LNCAP (cell line): ENCODE results near the gene TFRC.

ENCODE experiments used
- TF ChIP-seq, protein P1 (sequence below): fragments of 450-650 bp; IDR thresholded peaks from 2 replicates; pipeline ENCODE4 v1.5.1; 2017; ENCODE audit warnings: mild to moderate bottlenecking

The TFRC gene

DNA sequence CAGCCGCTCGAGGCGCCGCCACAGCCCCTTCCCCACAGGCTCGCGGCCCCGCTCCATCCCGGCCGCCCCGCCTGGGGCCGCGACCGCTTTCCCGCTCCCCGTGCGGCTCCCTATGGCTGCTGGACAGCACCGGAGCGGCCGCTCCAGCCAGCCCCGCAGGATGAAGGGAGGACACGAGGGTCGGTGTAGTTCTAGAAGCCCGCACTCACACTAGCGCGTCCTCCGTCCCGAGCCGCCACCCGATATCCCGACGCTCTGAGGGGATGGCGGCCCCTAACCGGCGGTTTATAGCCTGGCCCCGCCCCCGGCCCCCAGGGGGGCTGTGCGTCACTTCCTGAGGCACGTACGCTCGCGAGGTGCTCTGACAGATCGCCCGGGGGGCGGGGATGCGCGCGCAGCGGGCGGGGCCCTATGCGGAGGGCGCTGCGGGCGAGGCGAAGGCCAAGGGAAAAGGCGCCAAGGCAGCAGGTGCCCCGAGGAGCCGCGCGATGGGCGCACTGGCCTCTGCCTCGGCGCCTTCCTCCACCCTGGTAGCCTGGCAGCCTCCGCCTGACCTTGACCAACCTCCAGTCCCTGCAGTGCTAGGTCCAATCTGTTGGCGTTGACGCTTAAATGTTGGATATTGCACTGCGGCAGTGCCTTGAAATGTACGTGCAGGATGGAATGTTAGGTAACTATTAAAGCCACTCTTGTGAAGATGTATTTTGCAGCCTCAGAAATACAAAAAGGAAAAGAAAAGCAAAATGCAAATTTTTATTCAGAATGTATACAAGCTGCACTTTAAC, at the start of gene TFRC:
Gene TFRC (minus strand): TSS at position 257 of the 785 bp plus-strand sequence. CDS start 4,991 bp downstream, outside the sequence.
- TF ChIP-seq, protein P1, sequence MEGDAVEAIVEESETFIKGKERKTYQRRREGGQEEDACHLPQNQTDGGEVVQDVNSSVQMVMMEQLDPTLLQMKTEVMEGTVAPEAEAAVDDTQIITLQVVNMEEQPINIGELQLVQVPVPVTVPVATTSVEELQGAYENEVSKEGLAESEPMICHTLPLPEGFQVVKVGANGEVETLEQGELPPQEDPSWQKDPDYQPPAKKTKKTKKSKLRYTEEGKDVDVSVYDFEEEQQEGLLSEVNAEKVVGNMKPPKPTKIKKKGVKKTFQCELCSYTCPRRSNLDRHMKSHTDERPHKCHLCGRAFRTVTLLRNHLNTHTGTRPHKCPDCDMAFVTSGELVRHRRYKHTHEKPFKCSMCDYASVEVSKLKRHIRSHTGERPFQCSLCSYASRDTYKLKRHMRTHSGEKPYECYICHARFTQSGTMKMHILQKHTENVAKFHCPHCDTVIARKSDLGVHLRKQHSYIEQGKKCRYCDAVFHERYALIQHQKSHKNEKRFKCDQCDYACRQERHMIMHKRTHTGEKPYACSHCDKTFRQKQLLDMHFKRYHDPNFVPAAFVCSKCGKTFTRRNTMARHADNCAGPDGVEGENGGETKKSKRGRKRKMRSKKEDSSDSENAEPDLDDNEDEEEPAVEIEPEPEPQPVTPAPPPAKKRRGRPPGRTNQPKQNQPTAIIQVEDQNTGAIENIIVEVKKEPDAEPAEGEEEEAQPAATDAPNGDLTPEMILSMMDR: no peak

DNA sequence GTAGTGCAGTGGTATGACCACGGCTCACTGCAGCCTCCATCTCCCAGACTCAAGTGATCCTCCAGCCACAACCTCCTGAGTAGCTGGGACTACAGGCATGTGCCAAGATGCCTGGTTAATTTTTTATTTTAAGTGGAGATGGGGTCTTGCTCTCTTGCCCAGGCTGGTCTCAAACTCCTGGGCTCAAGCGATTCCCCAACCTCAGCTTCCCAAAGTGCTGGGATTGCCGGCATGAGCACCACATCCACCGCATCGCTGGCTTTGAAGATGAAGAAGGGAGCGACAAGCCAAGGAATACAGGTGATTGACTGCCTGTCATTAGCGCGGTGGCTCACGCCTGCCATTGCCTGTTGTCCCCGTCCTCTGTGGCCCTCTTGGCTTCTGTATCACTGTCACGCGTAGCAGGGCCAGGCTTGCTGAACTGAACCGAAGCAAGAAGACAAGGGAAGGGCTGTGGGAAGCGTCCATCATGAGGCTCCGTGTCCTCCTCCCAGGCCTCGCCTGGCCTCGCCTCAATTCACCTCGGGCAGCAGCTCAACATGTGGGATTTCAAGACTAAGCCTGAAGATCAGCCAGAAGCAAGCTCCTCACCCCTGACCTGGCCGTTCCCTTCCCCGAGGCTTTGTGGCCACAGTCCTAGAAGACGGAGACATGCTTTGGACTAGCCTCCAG, 46.4 kb upstream of the TFRC start:
- TF ChIP-seq, protein P1: no peak

DNA sequence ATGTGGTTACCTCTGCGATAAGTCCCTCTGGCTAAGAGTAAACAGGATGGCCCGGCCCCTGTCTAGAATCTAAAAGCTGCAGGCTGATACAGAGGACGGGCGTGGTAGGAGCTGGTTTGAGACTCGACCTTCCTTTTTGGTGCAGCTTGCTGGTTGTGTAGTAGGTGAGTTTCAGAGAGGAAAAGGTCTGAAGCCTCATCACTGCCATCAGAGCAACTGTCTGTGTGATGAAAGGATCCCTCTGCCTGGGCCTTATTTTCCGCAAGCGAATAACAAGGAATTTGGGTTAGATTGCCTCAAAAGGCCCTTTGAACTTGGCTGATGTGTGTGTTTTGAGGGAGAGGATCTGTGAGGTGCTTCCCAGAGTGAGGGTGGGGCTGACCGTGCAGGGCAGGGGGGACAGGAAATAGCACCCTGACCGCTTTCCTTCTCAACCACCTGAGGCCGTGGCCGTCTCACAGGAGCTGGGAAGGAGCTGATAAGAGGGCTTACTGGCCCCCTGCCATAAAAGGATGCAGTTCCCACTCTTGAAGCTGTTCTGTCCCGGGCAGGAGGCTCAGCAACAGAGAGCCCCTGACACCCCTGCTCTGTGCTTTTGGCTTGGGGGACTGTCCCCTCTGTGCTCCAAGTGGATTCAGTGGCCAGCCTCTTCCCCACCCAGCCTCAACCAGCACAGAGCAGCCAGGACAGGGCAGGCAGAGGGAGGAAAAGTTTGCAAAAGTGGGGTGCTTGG, 45.6 kb upstream of the TFRC start:
- TF ChIP-seq, protein P1: no peak

DNA sequence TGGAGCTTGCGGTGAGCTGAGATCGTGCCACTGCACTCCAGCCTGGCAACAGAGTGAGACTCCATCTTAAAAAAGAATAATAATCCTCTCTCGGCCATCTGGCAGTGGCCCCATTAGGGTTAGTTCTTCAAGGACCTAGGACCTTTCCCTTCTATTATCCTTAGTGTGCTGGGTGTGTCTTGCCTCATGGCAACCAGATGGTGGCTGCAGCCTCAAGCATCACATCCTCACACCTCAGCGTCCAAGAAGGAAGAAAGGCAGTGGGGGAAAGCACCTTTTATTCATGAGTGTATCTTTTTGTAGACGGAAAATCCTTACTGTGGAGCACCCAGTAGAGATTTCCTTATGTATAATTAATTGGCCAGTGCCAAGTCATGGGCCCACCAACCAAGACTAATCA, 42.7 kb upstream of the TFRC start:
- TF ChIP-seq, protein P1: no peak

DNA sequence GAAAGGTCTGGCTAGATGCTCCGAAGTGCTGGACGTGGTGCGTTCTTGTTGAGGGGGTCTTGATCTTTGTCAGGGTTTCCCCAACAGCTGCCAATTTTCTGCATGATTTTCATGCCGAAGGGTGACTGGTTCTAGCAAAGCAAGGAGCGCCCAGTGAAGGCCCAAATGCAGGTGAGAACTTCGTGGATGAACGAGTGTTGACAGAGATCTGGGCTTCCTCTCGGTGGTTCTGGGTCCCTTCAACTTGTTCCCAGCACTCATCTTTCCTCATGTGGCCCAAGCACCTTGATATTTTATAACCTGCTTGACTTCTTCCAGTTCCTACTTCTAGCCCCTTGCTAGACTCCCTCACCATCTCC, 40.8 kb upstream of the TFRC start:
- TF ChIP-seq, protein P1: no peak

DNA sequence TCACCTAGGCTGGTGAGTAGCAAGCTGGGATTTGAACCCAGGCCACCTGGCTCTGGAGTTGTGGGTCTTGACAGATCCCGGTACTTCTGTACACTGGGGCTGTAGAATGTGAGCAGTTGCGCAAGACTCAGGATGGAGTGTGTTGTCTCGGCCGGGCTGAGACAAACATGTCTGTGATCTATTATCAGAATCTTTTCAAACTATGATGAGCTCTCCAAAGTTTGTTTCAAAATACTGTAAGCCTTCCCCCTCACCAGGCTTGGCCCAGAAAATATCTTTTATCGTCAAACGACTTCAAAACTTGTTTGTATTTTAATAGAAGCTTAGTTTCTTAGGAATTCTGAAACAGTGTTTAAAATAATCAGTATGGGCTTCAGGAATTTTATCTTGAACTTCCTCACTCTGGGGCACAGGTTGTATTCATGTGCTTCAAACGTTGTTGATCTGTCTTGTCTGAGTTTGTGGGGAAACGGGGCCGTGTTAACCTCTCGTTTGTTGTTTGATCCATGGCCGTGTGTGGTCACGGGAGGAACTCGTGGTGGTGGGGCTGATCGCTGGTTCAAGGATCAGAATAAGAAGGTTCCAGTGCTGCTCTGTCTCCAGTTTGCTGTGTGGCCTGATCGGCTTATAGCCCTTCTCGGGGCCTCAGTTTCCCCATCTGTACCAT, 40.3 kb upstream of the TFRC start:
- TF ChIP-seq, protein P1: no peak

DNA sequence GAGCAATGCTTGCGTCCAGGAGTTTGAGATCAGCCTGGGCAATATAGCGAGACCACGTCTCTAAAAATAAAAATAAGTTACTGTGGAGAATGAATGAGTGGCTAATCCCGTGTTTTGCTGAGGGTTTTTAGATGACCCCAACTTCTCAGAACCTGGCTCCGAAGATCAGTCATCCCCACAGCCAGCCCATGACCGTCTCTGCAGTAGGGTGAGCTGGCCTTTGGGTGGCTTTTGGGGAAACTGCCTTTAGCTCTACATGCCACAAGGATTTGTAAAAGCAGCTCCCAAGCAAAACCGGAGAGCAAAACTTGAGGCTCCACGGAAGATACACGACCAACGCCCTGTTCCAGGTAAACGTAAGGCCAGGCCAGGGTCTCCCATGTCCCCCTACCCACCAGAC, 39.2 kb upstream of the TFRC start:
- TF ChIP-seq, protein P1: no peak
